ENCODE data around the gene ABT1. TPM values are rescaled to one million over a fixed set of nuclear protein-coding genes. Genes with fewer than 3 reads are reported as not detected.
A peak's percentile ranks its signal among the peaks of the same experiment; 100 is the strongest.

Gene ABT1
- total and polyA plus RNA-seq, 2 experiments from 2014 or later: 25.7 to 29.1 TPM

GRCh38 chr6:26571592-26572296 is 25.0 kb upstream of the ABT1 start:
- no peaks in the 10 kb centered on the region for H3K9me2 ChIP-seq (ENCODE audit: insufficient read depth)
- Mint-ChIP-seq H3K9me3 (peaks cover 14% of the 10 kb centered on the region; the same call in 2 of the 3 replicates), H3K27me3 (ENCODE audit: insufficient read depth, low read depth, poor library complexity) (peaks cover 37% of the 10 kb centered on the region), H3K4me3 (peak overlapping the region; percentile 96), H3K4me1 (peaks cover 11% of the 10 kb centered on the region), H3K27ac (peak overlapping the region; percentile 95), H3K36me3 (ENCODE audit: low read depth) (peaks cover 6% of the 10 kb centered on the region; the same call in 1 of the 3 replicates)
- DNase-seq (ENCODE audit: low spot score) (peak; percentile 89), ATAC-seq (peak; percentile 62)
- peak overlapping the region; percentile 71 for H3K4me2 ChIP-seq
- peak overlapping the region; percentile 87 for H2AFZ ChIP-seq
- no peak for TF ChIP-seq EZH2 (IDR thresholded peaks at IDR 0.05; ENCODE audit: low read depth, unreplicated experiment)
- TF ChIP-seq POLR2AphosphoS5 (IDR thresholded peaks at IDR 0.05; ENCODE audit: low read depth): no peak
- peak; percentile 3; the same call in 1 of the 2 replicates for TF ChIP-seq ZNF331 (CRISPR knock-in tag; IDR thresholded peaks at IDR 0.05; ENCODE audit: low read depth)
- TF ChIP-seq CTCF (conservative IDR thresholded peaks at IDR 0.05; ENCODE audit: low read depth in 2 of 2): no peak
- TF ChIP-seq REST (IDR thresholded peaks at IDR 0.05; ENCODE audit: unreplicated experiment): no peak
- TF ChIP-seq EZH2phosphoT487 (IDR thresholded peaks at IDR 0.05; ENCODE audit: unreplicated experiment): no peak
- TF ChIP-seq JUNB (IDR thresholded peaks at IDR 0.05; ENCODE audit: unreplicated experiment): no peak
- no peak for TF ChIP-seq STAT1 (IDR thresholded peaks at IDR 0.05; ENCODE audit: unreplicated experiment)
- TF ChIP-seq NANOG (IDR thresholded peaks at IDR 0.05; ENCODE audit: borderline replicate concordance): no peak
- TF ChIP-seq CREB1 (CRISPR knock-in tag; IDR thresholded peaks at IDR 0.05; ENCODE audit: low read depth): peak; percentile 75
- TF ChIP-seq ZNF114 (CRISPR knock-in tag; IDR thresholded peaks at IDR 0.05): 0 out of 2 replicates have a peak, but pooled peaks have one; percentile 76
- peak; percentile 30; the same call in 1 of the 2 replicates for TF ChIP-seq ETS1 (IDR thresholded peaks at IDR 0.05)
- TF ChIP-seq ZNF462 (CRISPR knock-in tag; IDR thresholded peaks at IDR 0.05): peak; percentile 49; the same call in 1 of the 2 replicates
- no peaks in the 10 kb centered on the region for H3F3A ChIP-seq (replicated peaks; ENCODE audit: low read depth)
- peaks cover 7% of the 10 kb centered on the region; the same call in 1 of the 2 replicates for H3K4me1 ChIP-seq (ENCODE audit: insufficient read depth)
- H3K27me3 ChIP-seq (ENCODE audit: insufficient read depth): no peaks in the 10 kb centered on the region
- peak overlapping the region; percentile 70 for H3K4me3 ChIP-seq
- no peaks in the 10 kb centered on the region for H4K20me1 ChIP-seq (replicated peaks; ENCODE audit: insufficient read depth)
- H3K27ac ChIP-seq (ENCODE audit: low read depth): no peak overlapping the region
- no peaks in the 10 kb centered on the region for H3K79me2 ChIP-seq (replicated peaks; ENCODE audit: insufficient read depth)
- no peaks in the 10 kb centered on the region for H3K36me3 ChIP-seq (ENCODE audit: insufficient read depth)
